HEK293 (cell line): ENCODE data around the gene DDX47.

Experiments
- KLF16 ChIP-seq: fragments of 450-650 bp; formaldehyde crosslinking; IDR thresholded peaks from 2 replicates; pipeline ENCODE4 v1.5.1; 2017; ENCODE audit warnings: missing biosample characterization, missing genetic modification characterization
- MYNN ChIP-seq: fragments of 450-650 bp; formaldehyde crosslinking; IDR thresholded peaks from 2 replicates; pipeline ENCODE4 v1.5.1; 2016; ENCODE audit warnings: missing biosample characterization, missing genetic modification characterization, borderline replicate concordance
- OSR2 ChIP-seq: fragments of 450-650 bp; formaldehyde crosslinking; IDR thresholded peaks from 2 replicates; pipeline ENCODE4 v1.5.1; 2016; ENCODE audit warnings: missing biosample characterization, missing genetic modification characterization
- OVOL3 ChIP-seq: fragments of 450-650 bp; formaldehyde crosslinking; IDR thresholded peaks from 2 replicates; pipeline ENCODE4 v1.5.1; 2016; ENCODE audit warnings: missing biosample characterization, missing genetic modification characterization
- ZBTB20 ChIP-seq: fragments of 450-650 bp; formaldehyde crosslinking; IDR thresholded peaks from 2 replicates; pipeline ENCODE4 v1.5.1; 2016; ENCODE audit warnings: missing biosample characterization, missing genetic modification characterization
- ZFP3 ChIP-seq: fragments of 450-650 bp; formaldehyde crosslinking; IDR thresholded peaks from 2 replicates; pipeline ENCODE4 v1.5.1; 2016; ENCODE audit warnings: low read depth, missing biosample characterization, missing genetic modification characterization
- ZFP41 ChIP-seq: fragments of 450-650 bp; formaldehyde crosslinking; IDR thresholded peaks from 2 replicates; pipeline ENCODE4 v1.5.1; 2016; ENCODE audit warnings: missing biosample characterization, missing genetic modification characterization, borderline replicate concordance
- ZNF10 ChIP-seq: fragments of 450-650 bp; formaldehyde crosslinking; IDR thresholded peaks from 2 replicates; pipeline ENCODE4 v1.5.1; 2017; ENCODE audit warnings: missing biosample characterization, missing genetic modification characterization
- ZNF121 ChIP-seq: fragments of 450-650 bp; formaldehyde crosslinking; IDR thresholded peaks from 2 replicates; pipeline ENCODE4 v1.5.1; 2016; ENCODE audit warnings: missing biosample characterization, missing genetic modification characterization
- ZNF146 ChIP-seq: fragments of 450-650 bp; formaldehyde crosslinking; IDR thresholded peaks from 2 replicates; pipeline ENCODE4 v1.5.1; 2016; ENCODE audit warnings: missing biosample characterization, missing genetic modification characterization
- ZNF19 ChIP-seq: fragments of 450-650 bp; formaldehyde crosslinking; IDR thresholded peaks from 2 replicates; pipeline ENCODE4; 2016; ENCODE audit warnings: missing biosample characterization, missing genetic modification characterization, low read depth
- ZNF221 ChIP-seq: fragments of 450-650 bp; formaldehyde crosslinking; IDR thresholded peaks from 2 replicates; pipeline ENCODE4 v1.5.1; 2017; ENCODE audit warnings: missing biosample characterization, missing genetic modification characterization, borderline replicate concordance
- ZNF423 ChIP-seq: fragments of 450-650 bp; formaldehyde crosslinking; IDR thresholded peaks from 2 replicates; pipeline ENCODE4 v1.5.1; 2016; ENCODE audit warnings: missing biosample characterization, missing genetic modification characterization
- ZNF433 ChIP-seq: fragments of 450-650 bp; formaldehyde crosslinking; IDR thresholded peaks from 2 replicates; pipeline ENCODE4 v1.5.1; 2016; ENCODE audit warnings: missing biosample characterization, missing genetic modification characterization, low read depth
- ZNF473 ChIP-seq: fragments of 450-650 bp; formaldehyde crosslinking; IDR thresholded peaks from 2 replicates; pipeline ENCODE4 v1.5.1; 2017; ENCODE audit warnings: missing biosample characterization, missing genetic modification characterization
- ZNF548 ChIP-seq: fragments of 450-650 bp; formaldehyde crosslinking; IDR thresholded peaks from 2 replicates; pipeline ENCODE4 v1.5.1; 2016; ENCODE audit warnings: missing biosample characterization, missing genetic modification characterization
- ZNF571 ChIP-seq: fragments of 450-650 bp; formaldehyde crosslinking; IDR thresholded peaks from 2 replicates; pipeline ENCODE4 v1.5.0; 2017; ENCODE audit warnings: missing biosample characterization, missing genetic modification characterization
- ZNF596 ChIP-seq: fragments of 450-650 bp; IDR thresholded peaks from 2 replicates; pipeline ENCODE4 v1.5.0; 2018; ENCODE audit warnings: missing biosample characterization, mild to moderate bottlenecking, missing genetic modification characterization, moderate library complexity
- ZNF621 ChIP-seq: fragments of 450-650 bp; formaldehyde crosslinking; IDR thresholded peaks from 2 replicates; pipeline ENCODE4 v1.5.1; 2017; ENCODE audit warnings: missing biosample characterization, missing genetic modification characterization
- ZNF654 ChIP-seq: fragments of 450-650 bp; formaldehyde crosslinking; IDR thresholded peaks from 2 replicates; pipeline ENCODE4 v1.5.1; 2016; ENCODE audit warnings: low read depth, missing biosample characterization, missing genetic modification characterization
- ZNF658 ChIP-seq: fragments of 450-650 bp; formaldehyde crosslinking; IDR thresholded peaks from 2 replicates; pipeline ENCODE4; 2016; ENCODE audit warnings: missing biosample characterization, missing genetic modification characterization
- ZNF792 ChIP-seq: fragments of 450-650 bp; formaldehyde crosslinking; IDR thresholded peaks from 2 replicates; pipeline ENCODE4 v1.5.1; 2016; ENCODE audit warnings: missing biosample characterization, missing genetic modification characterization
- ZSCAN23 ChIP-seq: fragments of 450-650 bp; formaldehyde crosslinking; IDR thresholded peaks from 2 replicates; pipeline ENCODE4 v1.5.1; 2016; ENCODE audit warnings: missing biosample characterization, missing genetic modification characterization
- TF ChIP-seq, protein P1 (sequence below): fragments of 450-650 bp; formaldehyde crosslinking; conservative IDR thresholded peaks from 2 replicates; pipeline ENCODE4 v1.5.1; 2016; ENCODE audit warnings: low read depth, missing biosample characterization, missing genetic modification characterization
- TF ChIP-seq, protein P2 (sequence below): fragments of 450-650 bp; IDR thresholded peaks from 2 replicates; pipeline ENCODE4 v1.5.1; 2018; ENCODE audit warnings: missing biosample characterization, mild to moderate bottlenecking, missing genetic modification characterization
- TF ChIP-seq, protein P3 (sequence below): fragments of 450-650 bp; formaldehyde crosslinking; IDR thresholded peaks from 2 replicates; pipeline ENCODE4 v1.5.1; 2016; ENCODE audit warnings: missing biosample characterization, missing genetic modification characterization
- TF ChIP-seq, protein P4 (sequence below): fragments of 450-650 bp; formaldehyde crosslinking; IDR thresholded peaks from 2 replicates; pipeline ENCODE4 v1.5.1; 2016; ENCODE audit warnings: missing biosample characterization, missing genetic modification characterization
- TF ChIP-seq, protein P5 (sequence below): fragments of 450-650 bp; formaldehyde crosslinking; conservative IDR thresholded peaks from 2 replicates; pipeline ENCODE4 v1.5.1; 2016; ENCODE audit warnings: low read depth, missing biosample characterization, missing genetic modification characterization

DDX47 gene

DNA sequence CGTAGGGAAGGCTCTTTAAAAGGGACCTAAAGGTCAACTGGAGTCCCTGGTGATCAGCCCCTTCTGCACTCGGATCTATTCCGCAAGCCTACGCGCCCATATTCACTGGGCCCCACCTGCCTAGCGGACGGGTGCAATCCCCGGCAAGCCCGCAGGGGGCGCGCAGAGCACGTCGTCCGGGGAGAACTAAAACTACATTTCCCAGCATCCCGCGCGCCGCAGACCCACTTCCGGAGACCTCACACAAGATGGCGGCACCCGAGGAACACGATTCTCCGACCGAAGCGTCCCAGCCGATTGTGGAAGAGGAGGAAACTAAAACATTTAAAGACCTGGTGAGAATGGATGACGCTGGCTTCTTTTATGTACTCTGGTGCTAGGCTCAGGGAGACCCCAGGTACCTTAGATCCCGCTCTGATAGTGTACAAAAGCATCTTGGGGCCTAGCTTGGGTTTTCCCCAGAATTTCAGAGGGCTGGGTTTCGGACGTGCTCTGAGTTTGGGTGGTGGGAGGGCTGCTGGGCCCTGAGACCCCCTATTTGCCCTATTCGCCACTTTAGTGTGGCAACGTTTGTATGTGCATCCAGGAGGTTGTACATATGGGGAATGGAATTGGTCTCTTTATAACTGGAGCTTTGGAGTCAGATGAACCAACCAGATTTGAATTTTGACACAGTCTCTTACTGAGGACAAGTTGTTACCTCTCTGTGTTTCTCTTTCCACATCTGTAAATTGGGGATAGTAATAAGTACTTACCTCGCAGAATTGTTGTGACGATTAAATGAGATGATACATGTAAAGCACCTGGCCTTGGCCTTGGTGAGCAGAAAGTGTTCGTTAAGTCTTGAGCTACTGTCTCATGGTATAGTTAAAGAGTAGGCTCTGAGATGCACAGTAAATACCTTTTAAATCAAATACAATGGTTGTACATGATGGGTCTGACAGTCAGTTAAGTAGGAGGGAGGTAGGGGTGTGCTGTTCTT lies at the start of gene DDX47 (continued):
- TF ChIP-seq, protein P1, sequence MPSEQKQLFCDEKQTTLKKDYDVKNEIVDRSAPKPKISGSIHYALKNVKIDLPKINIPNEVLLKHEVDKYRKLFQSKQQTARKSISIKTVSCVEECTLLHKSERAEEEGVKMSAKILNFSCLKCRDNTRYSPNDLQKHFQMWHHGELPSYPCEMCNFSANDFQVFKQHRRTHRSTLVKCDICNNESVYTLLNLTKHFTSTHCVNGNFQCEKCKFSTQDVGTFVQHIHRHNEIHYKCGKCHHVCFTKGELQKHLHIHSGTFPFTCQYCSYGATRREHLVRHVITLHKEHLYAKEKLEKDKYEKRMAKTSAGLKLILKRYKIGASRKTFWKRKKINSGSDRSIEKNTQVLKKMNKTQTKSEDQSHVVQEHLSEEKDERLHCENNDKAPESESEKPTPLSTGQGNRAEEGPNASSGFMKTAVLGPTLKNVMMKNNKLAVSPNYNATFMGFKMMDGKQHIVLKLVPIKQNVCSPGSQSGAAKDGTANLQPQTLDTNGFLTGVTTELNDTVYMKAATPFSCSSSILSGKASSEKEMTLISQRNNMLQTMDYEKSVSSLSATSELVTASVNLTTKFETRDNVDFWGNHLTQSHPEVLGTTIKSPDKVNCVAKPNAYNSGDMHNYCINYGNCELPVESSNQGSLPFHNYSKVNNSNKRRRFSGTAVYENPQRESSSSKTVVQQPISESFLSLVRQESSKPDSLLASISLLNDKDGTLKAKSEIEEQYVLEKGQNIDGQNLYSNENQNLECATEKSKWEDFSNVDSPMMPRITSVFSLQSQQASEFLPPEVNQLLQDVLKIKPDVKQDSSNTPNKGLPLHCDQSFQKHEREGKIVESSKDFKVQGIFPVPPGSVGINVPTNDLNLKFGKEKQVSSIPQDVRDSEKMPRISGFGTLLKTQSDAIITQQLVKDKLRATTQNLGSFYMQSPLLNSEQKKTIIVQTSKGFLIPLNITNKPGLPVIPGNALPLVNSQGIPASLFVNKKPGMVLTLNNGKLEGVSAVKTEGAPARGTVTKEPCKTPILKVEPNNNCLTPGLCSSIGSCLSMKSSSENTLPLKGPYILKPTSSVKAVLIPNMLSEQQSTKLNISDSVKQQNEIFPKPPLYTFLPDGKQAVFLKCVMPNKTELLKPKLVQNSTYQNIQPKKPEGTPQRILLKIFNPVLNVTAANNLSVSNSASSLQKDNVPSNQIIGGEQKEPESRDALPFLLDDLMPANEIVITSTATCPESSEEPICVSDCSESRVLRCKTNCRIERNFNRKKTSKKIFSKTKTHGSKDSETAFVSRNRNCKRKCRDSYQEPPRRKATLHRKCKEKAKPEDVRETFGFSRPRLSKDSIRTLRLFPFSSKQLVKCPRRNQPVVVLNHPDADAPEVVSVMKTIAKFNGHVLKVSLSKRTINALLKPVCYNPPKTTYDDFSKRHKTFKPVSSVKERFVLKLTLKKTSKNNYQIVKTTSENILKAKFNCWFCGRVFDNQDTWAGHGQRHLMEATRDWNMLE (tag by site-specific recombination): no peak; the same call in 1 of the 2 replicates
- TF ChIP-seq OSR2: no peak
- no peak for TF ChIP-seq ZFP41 (tag by site-specific recombination)
- no peak for TF ChIP-seq ZNF423 (tag by site-specific recombination)
- no peak for TF ChIP-seq ZNF10 (tag by site-specific recombination)
- TF ChIP-seq ZNF571 (tag by site-specific recombination): no peak
- no peak for TF ChIP-seq ZNF221 (tag by site-specific recombination)
- no peak; the same call in 1 of the 2 replicates for TF ChIP-seq ZSCAN23 (tag by site-specific recombination)
- TF ChIP-seq, protein P2, sequence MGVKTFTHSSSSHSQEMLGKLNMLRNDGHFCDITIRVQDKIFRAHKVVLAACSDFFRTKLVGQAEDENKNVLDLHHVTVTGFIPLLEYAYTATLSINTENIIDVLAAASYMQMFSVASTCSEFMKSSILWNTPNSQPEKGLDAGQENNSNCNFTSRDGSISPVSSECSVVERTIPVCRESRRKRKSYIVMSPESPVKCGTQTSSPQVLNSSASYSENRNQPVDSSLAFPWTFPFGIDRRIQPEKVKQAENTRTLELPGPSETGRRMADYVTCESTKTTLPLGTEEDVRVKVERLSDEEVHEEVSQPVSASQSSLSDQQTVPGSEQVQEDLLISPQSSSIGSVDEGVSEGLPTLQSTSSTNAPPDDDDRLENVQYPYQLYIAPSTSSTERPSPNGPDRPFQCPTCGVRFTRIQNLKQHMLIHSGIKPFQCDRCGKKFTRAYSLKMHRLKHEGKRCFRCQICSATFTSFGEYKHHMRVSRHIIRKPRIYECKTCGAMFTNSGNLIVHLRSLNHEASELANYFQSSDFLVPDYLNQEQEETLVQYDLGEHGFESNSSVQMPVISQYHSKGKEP (tag by site-specific recombination): no peak
- TF ChIP-seq, protein P3, sequence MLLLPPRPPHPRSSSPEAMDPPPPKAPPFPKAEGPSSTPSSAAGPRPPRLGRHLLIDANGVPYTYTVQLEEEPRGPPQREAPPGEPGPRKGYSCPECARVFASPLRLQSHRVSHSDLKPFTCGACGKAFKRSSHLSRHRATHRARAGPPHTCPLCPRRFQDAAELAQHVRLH: no peak
- TF ChIP-seq KLF16 (tag by site-specific recombination): no peak
- TF ChIP-seq ZNF433: no peak
- peak; percentile 15; the same call in 1 of the 2 replicates for TF ChIP-seq ZBTB20 (tag by site-specific recombination)
- TF ChIP-seq MYNN (tag by site-specific recombination): no peak
- TF ChIP-seq ZNF548: no peak
- 0 out of 2 replicates have a peak, but pooled peaks have one; percentile 19 for TF ChIP-seq ZNF654 (tag by site-specific recombination)
- TF ChIP-seq, protein P4, sequence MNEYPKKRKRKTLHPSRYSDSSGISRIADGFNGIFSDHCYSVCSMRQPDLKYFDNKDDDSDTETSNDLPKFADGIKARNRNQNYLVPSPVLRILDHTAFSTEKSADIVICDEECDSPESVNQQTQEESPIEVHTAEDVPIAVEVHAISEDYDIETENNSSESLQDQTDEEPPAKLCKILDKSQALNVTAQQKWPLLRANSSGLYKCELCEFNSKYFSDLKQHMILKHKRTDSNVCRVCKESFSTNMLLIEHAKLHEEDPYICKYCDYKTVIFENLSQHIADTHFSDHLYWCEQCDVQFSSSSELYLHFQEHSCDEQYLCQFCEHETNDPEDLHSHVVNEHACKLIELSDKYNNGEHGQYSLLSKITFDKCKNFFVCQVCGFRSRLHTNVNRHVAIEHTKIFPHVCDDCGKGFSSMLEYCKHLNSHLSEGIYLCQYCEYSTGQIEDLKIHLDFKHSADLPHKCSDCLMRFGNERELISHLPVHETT: peak; percentile 49; the same call in 1 of the 2 replicates
- TF ChIP-seq ZNF792 (tag by site-specific recombination): no peak
- no peak for TF ChIP-seq OVOL3 (tag by site-specific recombination)
- TF ChIP-seq ZFP3 (tag by site-specific recombination): no peak
- no peak for TF ChIP-seq ZNF596 (tag by site-specific recombination)
- TF ChIP-seq, protein P5, sequence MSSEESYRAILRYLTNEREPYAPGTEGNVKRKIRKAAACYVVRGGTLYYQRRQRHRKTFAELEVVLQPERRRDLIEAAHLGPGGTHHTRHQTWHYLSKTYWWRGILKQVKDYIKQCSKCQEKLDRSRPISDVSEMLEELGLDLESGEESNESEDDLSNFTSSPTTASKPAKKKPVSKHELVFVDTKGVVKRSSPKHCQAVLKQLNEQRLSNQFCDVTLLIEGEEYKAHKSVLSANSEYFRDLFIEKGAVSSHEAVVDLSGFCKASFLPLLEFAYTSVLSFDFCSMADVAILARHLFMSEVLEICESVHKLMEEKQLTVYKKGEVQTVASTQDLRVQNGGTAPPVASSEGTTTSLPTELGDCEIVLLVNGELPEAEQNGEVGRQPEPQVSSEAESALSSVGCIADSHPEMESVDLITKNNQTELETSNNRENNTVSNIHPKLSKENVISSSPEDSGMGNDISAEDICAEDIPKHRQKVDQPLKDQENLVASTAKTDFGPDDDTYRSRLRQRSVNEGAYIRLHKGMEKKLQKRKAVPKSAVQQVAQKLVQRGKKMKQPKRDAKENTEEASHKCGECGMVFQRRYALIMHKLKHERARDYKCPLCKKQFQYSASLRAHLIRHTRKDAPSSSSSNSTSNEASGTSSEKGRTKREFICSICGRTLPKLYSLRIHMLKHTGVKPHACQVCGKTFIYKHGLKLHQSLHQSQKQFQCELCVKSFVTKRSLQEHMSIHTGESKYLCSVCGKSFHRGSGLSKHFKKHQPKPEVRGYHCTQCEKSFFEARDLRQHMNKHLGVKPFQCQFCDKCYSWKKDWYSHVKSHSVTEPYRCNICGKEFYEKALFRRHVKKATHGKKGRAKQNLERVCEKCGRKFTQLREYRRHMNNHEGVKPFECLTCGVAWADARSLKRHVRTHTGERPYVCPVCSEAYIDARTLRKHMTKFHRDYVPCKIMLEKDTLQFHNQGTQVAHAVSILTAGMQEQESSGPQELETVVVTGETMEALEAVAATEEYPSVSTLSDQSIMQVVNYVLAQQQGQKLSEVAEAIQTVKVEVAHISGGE (tag by site-specific recombination): peak; percentile 78
- TF ChIP-seq ZNF473 (tag by site-specific recombination): no peak
- no peak for TF ChIP-seq ZNF121
- no peak for TF ChIP-seq ZNF658
- TF ChIP-seq ZNF621 (tag by site-specific recombination): no peak
- no peak for TF ChIP-seq ZNF19 (tag by site-specific recombination)
- TF ChIP-seq ZNF146 (tag by site-specific recombination): no peak
